ENCODE results near the gene ADGRG4. TPM values are rescaled to one million over a fixed set of nuclear protein-coding genes. Genes with fewer than 3 reads are reported as not detected.
A peak's percentile ranks its signal among the peaks of the same experiment; 100 is the strongest.

Gene ADGRG4
- total and polyA plus RNA-seq, 7 donors, result under 0.01 TPM; not detected in 6

DNA sequence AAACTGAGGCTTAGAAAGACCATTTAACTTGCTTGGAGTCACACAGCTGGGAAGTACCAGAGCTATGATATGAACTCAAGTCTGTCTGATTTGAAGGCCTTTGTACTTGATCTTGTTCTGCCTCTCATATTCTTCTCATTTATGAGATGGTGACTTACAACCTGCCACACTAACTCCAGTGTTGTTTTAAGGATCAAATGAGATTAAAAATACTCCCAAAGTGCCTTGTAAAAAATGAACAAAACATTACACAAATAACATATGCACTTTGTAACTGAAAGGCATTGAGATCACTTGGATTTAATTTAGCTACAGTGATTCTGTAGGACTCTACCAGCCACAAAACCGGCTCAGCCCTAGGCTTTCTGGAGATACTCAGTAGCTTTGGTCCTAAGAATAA is 33.9 kb upstream of the ADGRG4 start:
- 79 to 80% methylated on average over 1 of the region's 1 CpG for WGBS, 2 donors
- TF ChIP-seq POLR2AphosphoS5 (IDR thresholded peaks at IDR 0.05) (no peak), POLR2A (IDR thresholded peaks at IDR 0.05) (no peak), EP300 (IDR thresholded peaks at IDR 0.05) (no peak)
- TF ChIP-seq, protein P1, sequence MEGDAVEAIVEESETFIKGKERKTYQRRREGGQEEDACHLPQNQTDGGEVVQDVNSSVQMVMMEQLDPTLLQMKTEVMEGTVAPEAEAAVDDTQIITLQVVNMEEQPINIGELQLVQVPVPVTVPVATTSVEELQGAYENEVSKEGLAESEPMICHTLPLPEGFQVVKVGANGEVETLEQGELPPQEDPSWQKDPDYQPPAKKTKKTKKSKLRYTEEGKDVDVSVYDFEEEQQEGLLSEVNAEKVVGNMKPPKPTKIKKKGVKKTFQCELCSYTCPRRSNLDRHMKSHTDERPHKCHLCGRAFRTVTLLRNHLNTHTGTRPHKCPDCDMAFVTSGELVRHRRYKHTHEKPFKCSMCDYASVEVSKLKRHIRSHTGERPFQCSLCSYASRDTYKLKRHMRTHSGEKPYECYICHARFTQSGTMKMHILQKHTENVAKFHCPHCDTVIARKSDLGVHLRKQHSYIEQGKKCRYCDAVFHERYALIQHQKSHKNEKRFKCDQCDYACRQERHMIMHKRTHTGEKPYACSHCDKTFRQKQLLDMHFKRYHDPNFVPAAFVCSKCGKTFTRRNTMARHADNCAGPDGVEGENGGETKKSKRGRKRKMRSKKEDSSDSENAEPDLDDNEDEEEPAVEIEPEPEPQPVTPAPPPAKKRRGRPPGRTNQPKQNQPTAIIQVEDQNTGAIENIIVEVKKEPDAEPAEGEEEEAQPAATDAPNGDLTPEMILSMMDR (IDR thresholded peaks at IDR 0.05), result no peak

DNA sequence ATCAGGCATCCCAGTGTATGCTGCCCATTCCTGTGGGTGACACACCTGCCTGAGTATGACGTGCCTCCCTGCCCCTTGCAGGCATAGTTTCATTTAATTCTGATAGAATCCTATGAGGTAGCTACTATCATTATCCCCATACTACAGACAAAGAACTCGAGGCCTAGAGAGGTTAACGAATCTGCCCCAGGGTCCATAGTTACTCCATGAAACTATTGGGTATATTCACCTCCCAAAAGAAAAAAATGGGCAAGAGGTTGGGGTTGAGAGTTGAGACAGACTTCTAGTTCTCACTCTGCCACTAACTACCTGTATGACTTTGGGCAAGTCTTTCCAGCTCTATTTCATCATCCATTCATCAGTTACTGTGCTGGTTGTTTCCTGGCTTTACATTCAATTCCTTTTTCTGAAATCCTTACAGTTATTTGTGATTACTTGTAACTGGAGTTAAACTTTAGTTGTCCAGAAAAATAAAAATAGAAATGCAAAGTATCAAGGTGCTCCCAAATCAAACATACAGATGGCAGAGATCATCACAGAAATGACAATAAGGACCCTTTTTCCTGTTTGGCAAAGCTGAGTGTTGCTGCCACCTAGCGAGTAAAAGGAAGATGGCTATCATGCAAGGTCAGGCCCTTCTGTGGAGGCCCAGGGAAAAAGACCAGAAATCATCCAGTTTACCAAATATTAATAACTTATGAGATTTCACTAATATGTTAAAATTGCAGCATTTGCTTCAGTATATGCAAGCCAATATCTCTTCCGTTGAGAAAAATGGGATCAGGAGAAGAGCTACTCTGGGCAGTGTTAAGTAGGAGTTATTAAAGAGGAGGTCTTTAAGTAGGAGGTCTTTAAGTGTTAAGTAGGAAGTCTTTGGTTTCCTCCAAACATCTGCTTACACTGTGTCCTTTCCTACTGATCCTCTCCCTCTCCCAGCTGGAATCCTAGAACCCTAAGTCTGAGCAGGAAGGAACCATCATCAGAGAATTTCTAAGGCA is 32.4 kb upstream of the ADGRG4 start:
- Histone ChIP-seq H3K36me3 (no peaks in the 10 kb centered on the region), H3K27me3 (no peaks in the 10 kb centered on the region), H3K9me3 (no peaks in the 10 kb centered on the region), H3K4me1 (no peaks in the 10 kb centered on the region), H3K4me3 (no peak overlapping the region), H3K27ac (no peak overlapping the region)
- DNase-seq, result no peak
- TF ChIP-seq, protein P1 (IDR thresholded peaks at IDR 0.05), result peak; percentile 41 to 64 (median 58)
- TF ChIP-seq POLR2AphosphoS5 (IDR thresholded peaks at IDR 0.05), result no peak
- WGBS, 2 donors, result 54 to 61% methylated on average over 5 of the region's 5 CpGs
- intact Hi-C loops (cut with DNase I), result loop anchor here (2.0 to 5.0 kb wide), 2 partner anchors 101 to 240 kb away; no protein-coding TSS in a partner anchor

More for the DNA sequence above, 33.9 kb upstream of the ADGRG4 start:
- Histone ChIP-seq H3K4me3 (no peak overlapping the region), H3K4me1 (no peaks in the 10 kb centered on the region), H3K27me3 (no peaks in the 10 kb centered on the region), H3K9me3 (no peaks in the 10 kb centered on the region), H3K27ac (no peak overlapping the region), H3K36me3 (no peaks in the 10 kb centered on the region)
- no peak for DNase-seq
- intact Hi-C loops (cut with DNase I), result loop anchor here (5.0 kb wide), 1 partner anchor 100 kb away; no protein-coding TSS in a partner anchor

DNA sequence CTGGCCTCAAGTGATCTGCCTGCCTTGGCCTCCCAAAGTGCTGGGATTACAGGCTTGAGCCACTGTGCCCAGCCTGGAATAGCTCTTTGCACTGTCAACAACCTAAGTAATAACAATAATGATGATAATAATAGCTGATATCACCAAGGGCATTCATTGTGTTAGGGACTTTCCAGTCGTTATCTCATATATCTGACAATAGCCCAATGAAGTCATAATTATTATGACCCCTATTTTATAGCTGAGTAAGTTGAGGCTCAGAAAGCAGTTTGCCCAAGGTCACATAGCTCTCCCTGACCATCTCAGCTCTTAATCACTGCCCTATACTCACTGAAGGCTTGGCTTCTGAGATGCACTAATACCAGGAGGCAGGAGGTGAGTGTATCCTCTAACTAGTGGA is 30.8 kb upstream of the ADGRG4 start:
- no peaks in the 10 kb centered on the region for H3K27me3 ChIP-seq
- TF ChIP-seq POLR2AphosphoS5 (IDR thresholded peaks at IDR 0.05), result no peak
- TF ChIP-seq, protein P1 (IDR thresholded peaks at IDR 0.05), result no peak
- TF ChIP-seq POLR2A (IDR thresholded peaks at IDR 0.05), result no peak
- no peak for TF ChIP-seq EP300 (IDR thresholded peaks at IDR 0.05)
- no peaks in the 10 kb centered on the region for H3K4me1 ChIP-seq
- no peak overlapping the region for H3K27ac ChIP-seq
- H3K9me3 ChIP-seq, result no peaks in the 10 kb centered on the region
- DNase-seq, result no peak
- intact Hi-C loops (cut with DNase I), result loop anchor here (2.0 to 5.0 kb wide), 2 partner anchors 103 to 241 kb away; no protein-coding TSS in a partner anchor
- H3K4me3 ChIP-seq, result no peak overlapping the region
- H3K36me3 ChIP-seq, result no peaks in the 10 kb centered on the region
- WGBS, 2 donors, result 55 to 77% methylated on average over 1 of the region's 1 CpG

DNA sequence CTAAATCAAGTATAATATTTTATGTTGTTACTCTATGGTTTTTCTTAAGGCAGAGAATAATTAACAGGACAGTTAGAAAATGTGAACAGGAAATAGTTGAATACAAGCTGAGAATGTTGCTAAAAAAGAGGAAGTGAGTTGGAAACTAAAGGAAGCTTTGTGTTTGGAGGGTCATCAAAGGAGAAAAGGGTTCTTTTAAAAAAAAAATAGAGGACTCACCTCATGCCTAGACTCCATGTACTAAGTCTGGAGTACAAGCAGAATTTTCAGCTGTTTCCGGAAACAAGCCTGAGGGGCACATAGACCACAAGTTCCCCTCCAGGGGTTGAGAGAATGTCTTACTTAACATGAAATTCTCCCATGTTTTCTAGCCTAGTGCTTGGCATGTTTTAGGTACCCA is 29.5 kb upstream of the ADGRG4 start:
- H3K27me3 ChIP-seq, result no peaks in the 10 kb centered on the region
- no peak for DNase-seq
- TF ChIP-seq EP300 (IDR thresholded peaks at IDR 0.05) (no peak), POLR2AphosphoS5 (IDR thresholded peaks at IDR 0.05) (no peak), POLR2A (IDR thresholded peaks at IDR 0.05) (no peak)
- TF ChIP-seq, protein P1 (IDR thresholded peaks at IDR 0.05), result no peak
- H3K36me3 ChIP-seq, result no peaks in the 10 kb centered on the region
- intact Hi-C loops (cut with DNase I), result no loop called here
- no peak overlapping the region for H3K4me3 ChIP-seq
- H3K27ac ChIP-seq, result no peak overlapping the region
- 59 to 88% methylated on average over 1 of the region's 1 CpG for WGBS, 2 donors
- no peaks in the 10 kb centered on the region for H3K9me3 ChIP-seq
- H3K4me1 ChIP-seq, result no peaks in the 10 kb centered on the region
